Stimulated activated CD8-positive, alpha-beta memory T cell treated with anti-CD3 and anti-CD28 coated beads, Interleukin-12 subunit alpha, Interleukin-12 subunit beta, amount 100 ng/mL, for 24 hours (primary cell): ENCODE results near the gene ST6GALNAC1.

Experiments used
- DNase-seq: peaks from one replicate; pipeline ENCODE4 v3.0.0-alpha.2; 2020; ENCODE audit errors: extremely low read depth

The ST6GALNAC1 gene

DNA sequence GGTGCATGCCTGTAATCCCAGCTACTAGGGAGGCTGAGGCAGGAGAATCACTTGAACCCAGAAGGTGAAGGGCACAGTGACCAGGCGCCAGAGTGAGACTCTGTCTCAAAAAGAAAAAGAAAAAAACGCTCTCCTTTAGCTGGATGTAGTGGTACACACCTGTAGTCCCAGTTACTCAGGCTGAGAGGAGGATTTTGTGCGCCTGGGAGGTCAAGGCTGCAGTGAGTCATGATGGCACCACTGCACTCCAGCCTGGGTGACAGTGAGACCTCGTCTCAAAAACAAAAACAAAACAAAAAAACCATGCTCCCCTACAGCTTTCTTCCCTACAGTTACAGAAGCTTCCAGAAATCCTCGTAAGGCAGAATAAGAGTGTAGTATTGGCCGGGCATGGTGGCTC lies 33.1 kb upstream of the ST6GALNAC1 start:
- DNase-seq, result no peak

- DNase-seq, result no peak
These were observed 32.1 kb upstream of the ST6GALNAC1 start for GRCh38 chr17:76675648-76676047.

DNA sequence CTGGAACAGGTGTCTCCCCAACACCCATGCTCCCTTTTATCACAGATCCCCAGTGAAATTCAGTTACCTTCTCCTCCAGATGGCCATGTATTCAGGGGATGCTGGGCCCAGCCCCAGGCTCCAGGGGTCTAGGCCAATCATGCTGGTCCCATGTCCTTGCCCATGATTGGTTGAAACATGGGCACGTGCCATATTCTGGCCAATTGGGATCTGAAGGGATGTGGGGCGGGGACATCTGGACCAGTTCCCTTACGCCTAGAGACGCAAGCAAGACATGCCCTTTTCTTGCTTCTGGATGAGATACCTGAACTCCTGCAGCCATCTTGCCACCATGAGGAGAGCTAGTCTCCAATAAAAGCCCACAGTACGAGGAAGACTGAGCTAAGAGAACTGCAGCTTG lies 31.0 kb upstream of the ST6GALNAC1 start:
- DNase-seq, result no peak

DNA sequence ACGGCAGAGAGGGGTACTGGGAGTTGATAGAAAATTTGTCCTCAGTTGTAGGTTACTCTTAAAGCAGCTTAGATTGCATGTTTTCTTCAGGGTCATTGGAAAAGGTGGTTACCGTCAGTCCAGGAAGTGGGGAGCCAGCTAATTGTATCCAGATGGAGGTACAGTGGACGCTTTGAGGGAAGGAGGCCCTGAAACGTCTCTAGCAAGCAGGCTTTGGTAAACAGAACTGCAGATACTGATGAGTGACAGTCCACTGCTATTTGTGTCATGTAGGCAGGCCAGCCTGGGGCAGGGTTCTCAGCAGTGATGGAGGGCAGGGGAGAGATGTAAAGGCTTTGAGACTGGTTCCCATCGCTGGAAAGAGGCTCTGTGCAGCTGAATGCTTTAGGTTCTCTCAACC lies 30.2 kb upstream of the ST6GALNAC1 start:
- DNase-seq, result no peak

GRCh38 chr17:76672892-76673291 lies 29.3 kb upstream of the ST6GALNAC1 start:
- DNase-seq, result no peak

- no peak for DNase-seq
These were observed 28.8 kb upstream of the ST6GALNAC1 start for GRCh38 chr17:76672270-76672851.

DNA sequence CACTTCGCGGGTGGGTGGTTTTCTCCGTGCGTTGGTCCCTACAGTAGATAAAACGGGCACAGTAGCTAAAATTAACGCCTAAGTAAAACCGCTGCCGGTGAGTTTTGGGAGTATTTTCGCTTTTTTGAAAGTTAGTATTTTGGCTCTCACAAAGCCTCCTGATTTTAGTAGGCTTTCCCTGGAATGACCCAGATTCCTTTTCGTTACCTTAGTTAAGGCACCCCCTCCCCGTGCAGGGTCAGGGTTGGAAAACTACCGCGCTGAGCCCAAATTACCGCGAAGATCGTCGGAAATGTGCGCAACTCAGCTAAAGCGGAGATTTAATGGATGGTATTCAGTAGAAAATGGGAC lies 28.3 kb upstream of the ST6GALNAC1 start:
- no peak for DNase-seq

- peak; percentile 98 for DNase-seq
These were observed 27.8 kb upstream of the ST6GALNAC1 start for GRCh38 chr17:76671123-76671911.

DNA sequence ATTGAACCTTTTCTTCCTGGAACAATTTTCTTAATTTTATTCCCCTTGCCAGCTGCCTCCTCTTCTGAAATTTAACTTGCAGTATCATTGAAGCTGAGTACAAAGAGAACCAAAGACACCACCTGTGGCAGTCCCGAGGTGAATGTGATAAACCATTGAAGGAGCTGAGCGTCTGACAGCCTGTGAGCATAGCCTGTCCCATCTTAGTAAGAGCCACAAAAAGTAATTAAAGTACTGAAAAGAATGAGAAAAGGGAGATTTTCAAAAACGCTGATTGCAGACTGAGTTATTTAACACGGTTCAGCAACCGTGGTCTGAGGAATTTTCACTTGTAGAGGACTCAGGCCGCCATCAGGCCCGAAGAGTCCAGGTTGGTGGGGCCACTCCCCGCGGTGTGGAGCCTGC lies 27.2 kb upstream of the ST6GALNAC1 start:
- DNase-seq, result no peak

DNA sequence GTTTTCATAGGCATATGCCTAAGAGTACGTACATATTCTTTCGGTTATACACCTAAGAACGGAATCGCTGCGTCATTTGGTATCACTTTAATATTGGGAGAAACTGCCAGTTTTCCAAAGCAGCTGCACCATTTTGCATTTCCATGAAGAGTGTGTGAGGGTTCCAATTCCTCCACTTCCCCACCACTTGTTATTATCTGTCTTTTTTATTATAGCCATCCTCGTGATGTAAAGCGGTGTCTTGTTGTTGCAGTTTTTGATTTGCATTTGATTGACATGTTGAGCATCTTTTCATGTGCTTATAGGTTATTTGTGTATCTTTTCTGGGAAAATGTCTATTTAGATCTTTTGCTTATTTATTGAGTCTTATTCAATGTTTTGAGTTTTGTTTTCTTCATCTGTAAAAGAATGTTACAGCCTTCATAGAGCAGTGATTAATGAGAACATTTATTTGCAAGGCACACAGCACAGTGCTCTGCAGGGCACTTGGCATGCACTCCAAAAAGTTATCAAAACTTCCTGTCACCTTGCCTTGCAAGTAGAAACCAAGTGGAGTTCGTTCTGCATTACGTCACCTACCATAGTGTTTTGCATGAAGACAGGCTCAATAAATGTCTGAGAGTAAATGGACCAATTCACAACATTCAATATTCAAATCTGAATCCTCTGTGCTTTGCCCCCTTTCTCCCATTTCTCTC lies 26.6 kb upstream of the ST6GALNAC1 start:
- no peak for DNase-seq

DNA sequence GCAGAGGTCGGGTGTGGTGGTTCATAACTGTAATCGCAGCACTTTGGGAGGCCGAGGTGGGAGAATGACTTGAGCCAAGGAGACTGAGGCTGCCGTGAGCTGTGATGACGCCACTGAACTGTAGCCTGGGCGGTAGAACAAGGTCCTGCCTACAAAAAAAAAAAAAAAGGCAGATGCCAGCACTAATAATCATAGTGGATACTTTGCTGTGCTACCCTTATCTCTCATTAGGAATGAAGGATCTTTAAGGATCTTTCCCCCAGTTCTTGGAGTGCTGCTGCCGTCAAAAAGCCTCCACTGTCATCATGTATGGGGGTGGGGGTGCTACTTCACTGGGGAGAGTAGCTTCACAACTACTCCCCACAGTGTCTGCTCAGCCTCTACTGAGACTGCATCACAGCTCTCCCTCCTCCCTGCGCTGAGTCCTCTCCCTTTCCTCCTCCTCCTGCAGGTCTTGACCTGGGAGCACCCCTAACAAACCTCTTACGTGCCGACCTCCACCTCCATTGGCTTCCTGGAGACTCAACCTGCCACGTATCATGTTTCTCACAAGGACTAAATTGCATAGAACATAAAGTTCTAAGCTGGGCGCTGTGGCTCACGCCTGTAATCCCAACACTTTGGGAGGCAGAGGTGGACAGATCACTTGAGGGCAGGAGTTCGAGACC lies 24.4 kb upstream of the ST6GALNAC1 start:
- DNase-seq, result no peak

- no peak for DNase-seq
These were observed 23.9 kb upstream of the ST6GALNAC1 start for GRCh38 chr17:76667491-76667755.

DNA sequence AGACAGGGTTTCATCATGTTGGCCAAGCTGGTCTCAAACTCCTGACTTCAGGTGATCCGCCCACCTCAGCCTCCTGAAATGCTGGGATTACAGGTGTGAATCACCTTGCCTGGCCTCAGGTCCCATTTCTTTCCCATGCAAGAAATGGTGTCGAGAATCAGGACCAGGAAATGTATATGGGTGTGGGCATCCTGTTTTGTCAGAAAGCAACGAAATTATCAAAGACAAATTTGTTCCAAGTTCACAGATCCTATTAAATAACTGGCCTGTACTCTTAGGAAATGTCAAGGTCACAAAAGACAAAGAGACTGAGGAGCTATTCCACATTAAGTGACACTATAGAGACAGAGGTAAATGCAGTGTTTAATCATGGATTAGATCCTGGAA lies 17.1 kb upstream of the ST6GALNAC1 start:
- DNase-seq, result no peak

DNA sequence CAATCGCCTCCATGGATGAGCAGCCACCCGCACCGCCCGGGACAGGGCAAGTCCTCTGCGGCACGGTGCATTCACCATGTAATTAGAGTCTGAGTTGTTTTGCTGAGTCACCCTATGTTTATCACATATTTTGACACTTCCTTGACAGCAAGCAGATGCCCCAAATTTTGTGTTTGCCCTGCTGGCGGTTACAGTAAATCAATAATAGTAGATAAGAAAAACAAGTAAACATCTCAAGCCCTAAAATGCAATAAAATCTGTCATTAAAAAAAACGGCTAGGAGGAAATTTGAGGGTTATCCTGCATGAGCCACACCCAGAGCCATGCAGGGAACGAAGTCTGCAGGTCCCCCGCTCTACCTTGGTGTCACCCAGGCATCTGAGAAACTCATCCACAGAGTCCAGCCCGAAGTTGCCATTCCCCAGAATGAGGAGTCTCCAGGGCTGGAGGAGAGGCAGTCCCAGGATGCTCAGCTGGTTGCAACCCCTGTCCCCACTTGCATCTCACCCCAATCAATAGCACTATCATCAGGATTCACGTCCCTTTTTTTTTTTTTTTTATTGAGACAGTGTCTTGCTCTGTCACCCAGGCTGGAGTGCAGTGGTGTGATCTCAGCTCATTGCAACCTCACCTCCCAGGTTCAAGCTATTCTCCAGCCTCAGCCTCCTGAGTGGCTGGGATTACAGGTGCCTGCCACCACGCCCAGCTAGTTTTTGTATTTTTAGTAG lies 16.5 kb upstream of the ST6GALNAC1 start:
- no peak for DNase-seq

DNA sequence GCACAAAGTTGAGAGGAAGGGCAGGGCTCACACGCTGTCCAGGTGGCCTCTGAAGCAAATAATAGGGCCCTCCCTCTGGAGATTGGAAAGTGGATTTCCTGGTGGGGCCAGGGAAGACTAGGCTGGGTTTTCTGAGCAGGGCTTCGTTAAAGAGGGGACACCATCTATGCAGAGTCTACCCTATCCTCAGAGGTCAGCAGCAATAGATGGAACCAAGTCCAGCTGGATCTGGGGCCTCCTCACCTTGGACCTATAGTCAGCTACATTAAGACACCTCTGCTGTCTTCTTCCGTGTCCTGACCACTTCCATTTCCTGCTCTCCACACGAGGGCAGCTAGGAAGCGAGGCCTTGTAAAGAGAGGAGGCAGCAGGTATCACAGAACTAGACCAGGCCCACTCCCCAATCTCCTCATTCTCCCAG lies 14.7 kb upstream of the ST6GALNAC1 start:
- no peak for DNase-seq

- no peak for DNase-seq
These were observed 14.1 kb upstream of the ST6GALNAC1 start for GRCh38 chr17:76657505-76658241.

DNA sequence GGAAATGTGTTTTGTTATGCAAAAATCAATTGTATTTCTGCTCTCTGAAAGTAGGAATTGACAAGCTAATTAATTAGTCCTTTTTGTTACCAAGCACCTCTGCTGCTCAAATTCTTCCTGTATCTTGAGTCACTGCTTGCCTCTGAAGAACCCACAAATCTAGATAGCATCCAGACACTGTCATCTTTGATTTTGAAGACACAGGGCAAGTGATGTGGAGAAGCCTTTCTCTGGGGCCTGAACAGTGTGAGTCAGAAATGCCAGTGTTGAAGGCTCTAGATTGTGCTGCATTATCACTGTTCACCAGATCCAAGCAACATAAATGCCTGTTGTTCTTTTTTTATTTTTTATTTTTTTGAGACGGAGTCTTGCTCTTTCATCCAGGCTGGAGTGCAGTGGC lies 10.9 kb upstream of the ST6GALNAC1 start:
- DNase-seq, result no peak

DNA sequence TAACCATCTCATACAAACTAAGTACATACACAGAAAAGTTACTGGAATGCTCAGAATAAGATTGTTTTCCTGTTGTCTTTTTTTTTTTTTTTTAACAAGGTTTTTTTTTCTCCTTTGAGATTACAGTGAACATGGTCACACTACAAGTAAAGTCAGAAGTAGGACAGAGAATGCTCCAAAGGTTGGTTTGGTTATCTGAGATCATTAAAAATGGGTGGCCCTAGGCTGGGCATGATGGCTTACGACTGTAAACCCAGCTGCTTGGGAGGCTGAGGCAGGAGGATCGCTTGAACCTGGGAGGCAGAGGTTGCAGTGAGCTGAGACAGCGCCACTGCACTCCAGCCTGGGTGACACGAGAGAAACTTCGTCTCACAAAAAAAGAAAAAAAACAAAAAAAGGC lies 6.9 kb upstream of the ST6GALNAC1 start:
- no peak for DNase-seq

DNA sequence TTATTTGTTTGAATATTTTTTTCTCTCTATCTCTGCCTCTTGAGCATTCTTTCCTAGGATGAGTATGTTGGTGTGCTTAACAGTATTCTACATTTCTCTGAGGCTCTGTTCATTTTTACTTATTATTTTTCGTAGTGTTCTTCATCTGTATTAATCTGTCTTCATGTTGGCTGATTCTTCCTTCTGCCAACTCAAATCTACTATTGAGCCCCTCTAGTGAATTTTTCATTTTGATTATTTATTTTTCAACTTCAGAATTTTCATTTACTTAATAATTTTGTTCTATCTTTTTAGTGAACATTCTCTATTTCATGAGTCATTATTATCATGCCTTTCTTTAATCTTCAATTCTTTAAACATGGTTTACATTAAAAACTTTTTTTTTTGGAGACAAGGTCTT lies 3.2 kb upstream of the ST6GALNAC1 start:
- DNase-seq, result no peak

GRCh38 chr17:76645481-76645880 lies 1.9 kb upstream of the ST6GALNAC1 start:
- DNase-seq, result no peak

DNA sequence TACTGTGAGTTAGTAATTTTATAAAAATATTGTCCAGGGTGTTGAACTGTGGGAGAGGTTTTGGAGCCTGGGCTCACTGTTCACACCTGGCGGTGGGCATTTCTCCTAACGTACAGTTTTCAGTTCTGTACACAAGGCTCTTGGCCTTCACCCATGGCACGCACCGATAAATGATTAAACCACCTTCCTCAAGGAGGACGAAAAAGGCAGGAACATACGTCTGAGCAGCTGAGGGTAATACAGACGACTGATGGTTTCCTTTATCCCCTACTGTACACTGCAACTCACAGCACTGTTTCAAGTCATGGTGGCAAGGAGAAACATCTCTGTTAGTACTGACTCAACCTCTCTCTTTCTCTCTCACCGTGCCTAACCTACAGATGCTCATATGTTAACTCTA lies 1.4 kb upstream of the ST6GALNAC1 start:
- DNase-seq, result no peak

GRCh38 chr17:76642994-76643393 lies 563 bp downstream of the ST6GALNAC1 start:
- no peak for DNase-seq
